Natural killer cell (primary cell): ENCODE data around the gene NCAPG2. TPM values are rescaled to one million over a fixed set of nuclear protein-coding genes. Genes with fewer than 3 reads are reported as not detected.

Experiments used
- ATAC-seq, 3 donors: fragments of 150-1000 bp in 2 of 3; fragments of 200-7000 bp in 1 of 3; cut with Tn5 transposase; 1 replicate in 1 of 3; 2 replicates in 2 of 3; pipeline ENCODE4 v1.10.0; 2021; ENCODE audit warnings: mild to moderate bottlenecking in 2 of 3, moderate library complexity in 2 of 3
- DNase-seq, 2 donors: peaks; one replicate each; pipeline versions ENCODE4 v3.0.0 to v3.0.0-alpha.2; 2013 to 2021; ENCODE audit warnings: mixed read lengths in 1 of 2
- H3K27ac ChIP-seq: one replicate; pipeline ENCODE4 v1.5.1; 2013; ENCODE audit warnings: mild to moderate bottlenecking, low read length
- H3K27me3 ChIP-seq: one replicate; pipeline ENCODE4 v1.6.1; 2013; ENCODE audit warnings: low read length; ENCODE audit not compliant: control insufficient read depth, insufficient read depth
- H3K36me3 ChIP-seq: one replicate; pipeline ENCODE4 v1.6.1; 2013; ENCODE audit warnings: low read length; ENCODE audit not compliant: control insufficient read depth, insufficient read depth
- H3K4me1 ChIP-seq: one replicate; pipeline ENCODE4 v1.6.1; 2013; ENCODE audit warnings: low read length; ENCODE audit not compliant: control insufficient read depth, insufficient read depth
- H3K4me3 ChIP-seq: one replicate; pipeline ENCODE4 v1.5.1; 2013; ENCODE audit warnings: low read length
- H3K9me3 ChIP-seq: one replicate; pipeline ENCODE4 v1.6.1; 2013; ENCODE audit warnings: low read length; ENCODE audit not compliant: control insufficient read depth, insufficient read depth
- H3K27ac Mint-ChIP-seq, 2 donors: one replicate each; pipeline ENCODE4 v1.8.0; 2022; ENCODE audit warnings: mild to moderate bottlenecking in 2 of 2, mixed read lengths in 2 of 2, moderate library complexity in 1 of 2
- H3K27me3 Mint-ChIP-seq, 2 donors: one replicate each; pipeline ENCODE4 v1.8.0; 2022; ENCODE audit warnings: low read depth in 2 of 2, mixed read lengths in 2 of 2
- H3K36me3 Mint-ChIP-seq: one replicate; pipeline ENCODE4 v1.8.0; 2022; ENCODE audit warnings: mixed read lengths
- H3K4me1 Mint-ChIP-seq, 2 donors: one replicate each; pipeline ENCODE4 v1.8.0; 2022; ENCODE audit warnings: mixed read lengths in 2 of 2
- H3K4me3 Mint-ChIP-seq: one replicate; pipeline ENCODE4 v1.8.0; 2022; ENCODE audit warnings: mild to moderate bottlenecking, moderate library complexity, mixed read lengths
- H3K9me3 Mint-ChIP-seq, 2 donors: one replicate each; pipeline ENCODE4 v1.8.0; 2022; ENCODE audit warnings: mixed read lengths in 2 of 2
- WGBS: methylation state at CpG from one replicate; pipeline ENCODE4 v1.1.7; 2013; ENCODE audit warnings: missing lambda C conversion rate; ENCODE audit not compliant: insufficient coverage; 5-methylcytosine and 5-hydroxymethylcytosine counted together
- intact Hi-C: fragments of 100-400 bp; cut with micrococcal nuclease; formaldehyde crosslinking; loops from one replicate; pipeline ENCODE4 v1.14.2; 2022
- total RNA-seq, 4 donors: library from RNA; stranded (reverse); fragments of 120-200 nt in 1 of 4; gene quantifications; one replicate each; pipeline versions ENCODE4 v1.2.3 to v1.2.4, GENCODE V29; 2013 to 2022
- TF ChIP-seq, protein P1 (sequence below): fragments of 200-600 bp; IDR thresholded peaks from one replicate; pipeline ENCODE4 v1.8.0; 2022; ENCODE audit warnings: antibody characterized with exemption

Gene NCAPG2
- total RNA-seq, 3 donors from 2014 or later (not counting 1 experiment from before 2014, with no cell fraction given) = 8.8 to 14.8 (median 14.1) TPM

- WGBS = 70% methylated on average over 5 of the region's 6 CpGs
- Mint-ChIP-seq H3K36me3 (peaks cover 9% of the 10 kb centered on the region), H3K4me1 (peaks cover 21 to 31% of the 10 kb centered on the region in 2 donors), H3K27ac (peak overlapping the region; percentile 81 to 85), H3K4me3 (peak overlapping the region; percentile 42), H3K27me3 (no peaks in the 10 kb centered on the region), H3K9me3 (no peaks in the 10 kb centered on the region)
- Histone ChIP-seq H3K27ac (peak overlapping the region; percentile 25), H3K36me3 (peaks cover 52% of the 10 kb centered on the region), H3K4me1 (peaks cover 11% of the 10 kb centered on the region), H3K9me3 (no peaks in the 10 kb centered on the region), H3K4me3 (no peak overlapping the region), H3K27me3 (no peaks in the 10 kb centered on the region)
- intact Hi-C loops = no loop called here
- DNase-seq (no peak), ATAC-seq (no peak)
- TF ChIP-seq, protein P1, sequence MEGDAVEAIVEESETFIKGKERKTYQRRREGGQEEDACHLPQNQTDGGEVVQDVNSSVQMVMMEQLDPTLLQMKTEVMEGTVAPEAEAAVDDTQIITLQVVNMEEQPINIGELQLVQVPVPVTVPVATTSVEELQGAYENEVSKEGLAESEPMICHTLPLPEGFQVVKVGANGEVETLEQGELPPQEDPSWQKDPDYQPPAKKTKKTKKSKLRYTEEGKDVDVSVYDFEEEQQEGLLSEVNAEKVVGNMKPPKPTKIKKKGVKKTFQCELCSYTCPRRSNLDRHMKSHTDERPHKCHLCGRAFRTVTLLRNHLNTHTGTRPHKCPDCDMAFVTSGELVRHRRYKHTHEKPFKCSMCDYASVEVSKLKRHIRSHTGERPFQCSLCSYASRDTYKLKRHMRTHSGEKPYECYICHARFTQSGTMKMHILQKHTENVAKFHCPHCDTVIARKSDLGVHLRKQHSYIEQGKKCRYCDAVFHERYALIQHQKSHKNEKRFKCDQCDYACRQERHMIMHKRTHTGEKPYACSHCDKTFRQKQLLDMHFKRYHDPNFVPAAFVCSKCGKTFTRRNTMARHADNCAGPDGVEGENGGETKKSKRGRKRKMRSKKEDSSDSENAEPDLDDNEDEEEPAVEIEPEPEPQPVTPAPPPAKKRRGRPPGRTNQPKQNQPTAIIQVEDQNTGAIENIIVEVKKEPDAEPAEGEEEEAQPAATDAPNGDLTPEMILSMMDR = no peak
These were observed 27.2 kb upstream of the NCAPG2 start for GRCh38 chr7:158731761-158732160.

DNA sequence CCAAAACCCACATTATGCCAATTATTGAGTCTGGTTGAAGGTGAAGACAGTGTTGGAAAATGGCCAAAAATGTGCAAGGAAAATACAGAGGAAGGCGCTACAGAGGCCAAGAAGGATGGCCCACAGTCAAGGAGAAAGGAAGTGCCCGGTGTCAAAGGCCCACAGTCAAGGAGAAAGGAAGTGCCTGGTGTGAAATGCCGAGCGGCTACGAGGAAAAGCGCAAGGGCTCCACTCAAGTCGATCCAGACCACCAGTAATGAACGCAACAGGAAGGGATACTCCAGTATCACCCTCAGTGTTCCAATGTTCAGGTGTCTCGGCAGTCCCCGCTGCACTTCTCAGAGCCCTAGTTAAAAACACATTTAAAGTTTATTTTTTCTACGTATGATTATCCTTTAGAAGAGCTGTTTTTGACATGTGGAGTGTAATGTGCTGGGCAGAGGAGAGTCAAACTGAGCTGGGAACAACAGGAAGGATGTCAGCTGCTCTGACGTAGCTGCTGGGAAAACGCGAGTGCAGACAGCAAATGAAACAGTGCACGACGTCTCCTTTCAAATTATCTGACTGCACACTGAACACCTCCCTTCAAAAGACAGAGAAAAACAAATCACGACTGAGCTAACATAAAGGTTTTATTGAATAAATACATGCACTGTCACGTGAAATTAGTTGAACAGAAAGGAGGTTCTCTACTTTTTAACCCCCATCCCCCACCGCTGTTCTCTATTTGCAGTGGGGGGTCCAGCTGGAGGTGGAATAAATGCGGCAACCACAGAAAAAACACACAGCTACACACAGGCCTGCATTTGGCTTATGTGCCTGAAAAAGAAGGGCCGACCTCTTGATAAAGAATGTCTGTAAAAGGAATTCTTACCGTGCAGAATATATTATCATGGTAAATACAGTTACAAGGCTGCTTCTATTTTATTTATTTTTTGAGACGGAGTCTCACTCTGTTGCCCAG is 26.1 kb upstream of the NCAPG2 start:
- ATAC-seq (no peak), DNase-seq (no peak)
- intact Hi-C loops = no loop called here
- TF ChIP-seq, protein P1 = no peak
- Histone ChIP-seq H3K4me1 (peaks cover 11% of the 10 kb centered on the region), H3K27ac (no peak overlapping the region), H3K27me3 (no peaks in the 10 kb centered on the region), H3K9me3 (no peaks in the 10 kb centered on the region), H3K36me3 (peaks cover 42% of the 10 kb centered on the region), H3K4me3 (no peak overlapping the region)
- Mint-ChIP-seq H3K36me3 (peaks cover 9% of the 10 kb centered on the region), H3K4me1 (peaks cover 21 to 31% of the 10 kb centered on the region in 2 donors), H3K27ac (peak overlapping the region; percentile 8 to 85), H3K4me3 (no peak overlapping the region), H3K27me3 (no peaks in the 10 kb centered on the region), H3K9me3 (no peaks in the 10 kb centered on the region)
- WGBS = 92% methylated on average over 18 of the region's 23 CpGs

- H3K27me3 Mint-ChIP-seq = no peaks in the 10 kb centered on the region
- TF ChIP-seq, protein P1 = no peak
- H3K4me3 ChIP-seq = no peak overlapping the region
- ATAC-seq (no peak), DNase-seq (no peak)
- H3K27ac Mint-ChIP-seq = peak overlapping the region; percentile 8 to 58
- H3K4me3 Mint-ChIP-seq = no peak overlapping the region
- H3K27ac ChIP-seq = no peak overlapping the region
- H3K4me1 ChIP-seq = peaks cover 11% of the 10 kb centered on the region
- H3K36me3 Mint-ChIP-seq = peaks cover 4% of the 10 kb centered on the region
- no peaks in the 10 kb centered on the region for H3K27me3 ChIP-seq
- intact Hi-C loops = no loop called here
- peaks cover 19 to 31% of the 10 kb centered on the region in 2 donors for H3K4me1 Mint-ChIP-seq
- H3K9me3 Mint-ChIP-seq = no peaks in the 10 kb centered on the region
- peaks cover 33% of the 10 kb centered on the region for H3K36me3 ChIP-seq
- WGBS = 95% methylated on average over 7 of the region's 7 CpGs
- no peaks in the 10 kb centered on the region for H3K9me3 ChIP-seq
These were observed 25.2 kb upstream of the NCAPG2 start for GRCh38 chr7:158729646-158730382.
